GM12878 (cell line): ENCODE results near the gene PAPPA.

Experiments used
- BHLHE40 ChIP-seq, 2 experiments: fragments of 450-650 bp in 1 of 2; IDR thresholded peaks; 2 replicates each; pipeline ENCODE4 v1.6.1; 2011 to 2017; ENCODE audit warnings: low read depth in 2 of 2, borderline replicate concordance in 1 of 2, improper control_type of control experiment in 1 of 2, low read length in 1 of 2, mild to moderate bottlenecking in 1 of 2
- CEBPB ChIP-seq, 2 experiments: fragments of 150-350 bp in 1 of 2; IDR thresholded peaks; 2 replicates each; pipeline ENCODE4 v1.6.1; 2012 to 2014; ENCODE audit warnings: low read depth in 2 of 2, low read length in 2 of 2, borderline replicate concordance in 1 of 2, inconsistent platforms in 1 of 2
- EGR1 ChIP-seq, 2 experiments: IDR thresholded peaks; 1 replicate in 1 of 2; 2 replicates in 1 of 2; pipeline ENCODE4 v1.6.1; 2011 to 2012; ENCODE audit warnings: low read depth in 2 of 2, low read length in 2 of 2, borderline replicate concordance in 1 of 2, mild to moderate bottlenecking in 1 of 2, moderate library complexity in 1 of 2
- HDGF ChIP-seq: fragments of 450-650 bp; IDR thresholded peaks from 2 replicates; pipeline ENCODE4 v1.6.1; 2016; ENCODE audit warnings: antibody characterized with exemption
- JUNB ChIP-seq: IDR thresholded peaks from 2 replicates; pipeline ENCODE4 v1.6.1; 2016; ENCODE audit warnings: antibody characterized with exemption, mild to moderate bottlenecking
- MEF2A ChIP-seq: IDR thresholded peaks from 2 replicates; pipeline ENCODE4 v1.6.1; 2011; ENCODE audit warnings: low read depth, mild to moderate bottlenecking, low read length, moderate library complexity; ENCODE audit not compliant: insufficient read depth
- POLR2A ChIP-seq: IDR thresholded peaks from 2 replicates; pipeline ENCODE4 v1.6.1; 2011; ENCODE audit warnings: low read depth, mild to moderate bottlenecking, low read length
- POLR2AphosphoS5 ChIP-seq: IDR thresholded peaks from 2 replicates; pipeline ENCODE4 v1.6.1; 2011; ENCODE audit warnings: mild to moderate bottlenecking, low read length, inconsistent platforms
- TF ChIP-seq, protein P1 (sequence below), 3 experiments: IDR thresholded peaks in 2 of 3; conservative IDR thresholded peaks in 1 of 3; 2 replicates each; pipeline ENCODE4 v1.5.1; 2011; ENCODE audit warnings: low read depth in 3 of 3, low read length in 3 of 3, mild to moderate bottlenecking in 3 of 3, control low read depth in 2 of 3, moderate library complexity in 2 of 3, inconsistent platforms in 1 of 3, mixed read lengths in 1 of 3; ENCODE audit not compliant: control insufficient read depth in 2 of 3, insufficient read depth in 1 of 3; ENCODE audit errors: extremely low read depth in 1 of 3
- TF ChIP-seq, protein P2 (sequence below): fragments of 450-650 bp; IDR thresholded peaks from 2 replicates; pipeline ENCODE4 v1.6.1; 2016; ENCODE audit warnings: mild to moderate bottlenecking
- TF ChIP-seq, protein P3 (sequence below): fragments of 450-650 bp; formaldehyde crosslinking; IDR thresholded peaks from 2 replicates; pipeline ENCODE4 v1.5.0; 2022; ENCODE audit warnings: mild to moderate bottlenecking, missing genetic modification characterization
- TF ChIP-seq, protein P4 (sequence below): IDR thresholded peaks from 2 replicates; pipeline ENCODE4 v1.6.1; 2012; ENCODE audit warnings: low read depth, low read length, improper control_type of control experiment

DNA sequence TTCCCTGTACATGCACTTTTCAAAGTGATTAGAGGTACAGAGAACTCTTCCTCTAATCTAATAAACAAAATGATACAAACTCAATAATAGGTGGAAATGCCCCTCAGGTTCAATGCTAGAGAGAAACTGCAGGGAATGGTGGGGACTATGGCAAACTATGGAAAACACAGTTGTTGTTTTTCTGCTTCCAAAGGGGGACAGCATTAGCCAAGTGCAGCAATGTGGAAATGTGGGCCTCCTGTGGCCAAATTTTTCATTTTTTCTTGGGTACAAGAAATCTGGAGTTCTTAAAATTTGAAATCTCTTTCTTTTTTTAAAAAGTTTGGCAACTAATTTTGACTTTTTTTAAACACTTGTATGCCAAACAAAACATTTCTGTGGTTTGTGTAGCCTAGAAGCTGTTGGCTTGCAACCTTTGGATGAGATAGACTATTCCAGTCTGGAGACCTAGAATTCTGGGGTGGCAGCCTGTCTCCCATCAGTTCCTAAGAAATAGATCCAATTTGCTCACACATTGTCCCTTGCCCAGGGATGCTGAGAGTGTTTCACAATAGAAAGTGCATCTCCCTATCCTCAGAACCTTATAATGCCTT lies 218.6 kb downstream of the PAPPA start:
- TF ChIP-seq POLR2A (no peak), POLR2AphosphoS5 (no peak), EGR1 (IDR thresholded peaks at IDR 0.05; ENCODE audit: borderline replicate concordance in 1 of 2, low read depth in 2 of 2, low read length in 2 of 2) (no peak), JUNB (no peak), BHLHE40 (IDR thresholded peaks at IDR 0.05; ENCODE audit: borderline replicate concordance in 1 of 2, low read depth in 2 of 2, low read length in 1 of 2) (no peak), HDGF (no peak), CEBPB (IDR thresholded peaks at IDR 0.05; ENCODE audit: borderline replicate concordance in 1 of 2, low read depth in 2 of 2, low read length in 2 of 2) (no peak), MEF2A (no peak)
- TF ChIP-seq, protein P1, sequence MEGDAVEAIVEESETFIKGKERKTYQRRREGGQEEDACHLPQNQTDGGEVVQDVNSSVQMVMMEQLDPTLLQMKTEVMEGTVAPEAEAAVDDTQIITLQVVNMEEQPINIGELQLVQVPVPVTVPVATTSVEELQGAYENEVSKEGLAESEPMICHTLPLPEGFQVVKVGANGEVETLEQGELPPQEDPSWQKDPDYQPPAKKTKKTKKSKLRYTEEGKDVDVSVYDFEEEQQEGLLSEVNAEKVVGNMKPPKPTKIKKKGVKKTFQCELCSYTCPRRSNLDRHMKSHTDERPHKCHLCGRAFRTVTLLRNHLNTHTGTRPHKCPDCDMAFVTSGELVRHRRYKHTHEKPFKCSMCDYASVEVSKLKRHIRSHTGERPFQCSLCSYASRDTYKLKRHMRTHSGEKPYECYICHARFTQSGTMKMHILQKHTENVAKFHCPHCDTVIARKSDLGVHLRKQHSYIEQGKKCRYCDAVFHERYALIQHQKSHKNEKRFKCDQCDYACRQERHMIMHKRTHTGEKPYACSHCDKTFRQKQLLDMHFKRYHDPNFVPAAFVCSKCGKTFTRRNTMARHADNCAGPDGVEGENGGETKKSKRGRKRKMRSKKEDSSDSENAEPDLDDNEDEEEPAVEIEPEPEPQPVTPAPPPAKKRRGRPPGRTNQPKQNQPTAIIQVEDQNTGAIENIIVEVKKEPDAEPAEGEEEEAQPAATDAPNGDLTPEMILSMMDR (IDR thresholded peaks at IDR 0.05 in 2 of 3, conservative IDR thresholded peaks at IDR 0.05 in 1 of 3; ENCODE audit: control insufficient read depth in 2 of 3, extremely low read depth in 1 of 3, insufficient read depth in 1 of 3, low read depth in 3 of 3, low read length in 3 of 3): no peak
- TF ChIP-seq, protein P2, sequence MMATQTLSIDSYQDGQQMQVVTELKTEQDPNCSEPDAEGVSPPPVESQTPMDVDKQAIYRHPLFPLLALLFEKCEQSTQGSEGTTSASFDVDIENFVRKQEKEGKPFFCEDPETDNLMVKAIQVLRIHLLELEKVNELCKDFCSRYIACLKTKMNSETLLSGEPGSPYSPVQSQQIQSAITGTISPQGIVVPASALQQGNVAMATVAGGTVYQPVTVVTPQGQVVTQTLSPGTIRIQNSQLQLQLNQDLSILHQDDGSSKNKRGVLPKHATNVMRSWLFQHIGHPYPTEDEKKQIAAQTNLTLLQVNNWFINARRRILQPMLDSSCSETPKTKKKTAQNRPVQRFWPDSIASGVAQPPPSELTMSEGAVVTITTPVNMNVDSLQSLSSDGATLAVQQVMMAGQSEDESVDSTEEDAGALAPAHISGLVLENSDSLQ: no peak
- TF ChIP-seq, protein P3, sequence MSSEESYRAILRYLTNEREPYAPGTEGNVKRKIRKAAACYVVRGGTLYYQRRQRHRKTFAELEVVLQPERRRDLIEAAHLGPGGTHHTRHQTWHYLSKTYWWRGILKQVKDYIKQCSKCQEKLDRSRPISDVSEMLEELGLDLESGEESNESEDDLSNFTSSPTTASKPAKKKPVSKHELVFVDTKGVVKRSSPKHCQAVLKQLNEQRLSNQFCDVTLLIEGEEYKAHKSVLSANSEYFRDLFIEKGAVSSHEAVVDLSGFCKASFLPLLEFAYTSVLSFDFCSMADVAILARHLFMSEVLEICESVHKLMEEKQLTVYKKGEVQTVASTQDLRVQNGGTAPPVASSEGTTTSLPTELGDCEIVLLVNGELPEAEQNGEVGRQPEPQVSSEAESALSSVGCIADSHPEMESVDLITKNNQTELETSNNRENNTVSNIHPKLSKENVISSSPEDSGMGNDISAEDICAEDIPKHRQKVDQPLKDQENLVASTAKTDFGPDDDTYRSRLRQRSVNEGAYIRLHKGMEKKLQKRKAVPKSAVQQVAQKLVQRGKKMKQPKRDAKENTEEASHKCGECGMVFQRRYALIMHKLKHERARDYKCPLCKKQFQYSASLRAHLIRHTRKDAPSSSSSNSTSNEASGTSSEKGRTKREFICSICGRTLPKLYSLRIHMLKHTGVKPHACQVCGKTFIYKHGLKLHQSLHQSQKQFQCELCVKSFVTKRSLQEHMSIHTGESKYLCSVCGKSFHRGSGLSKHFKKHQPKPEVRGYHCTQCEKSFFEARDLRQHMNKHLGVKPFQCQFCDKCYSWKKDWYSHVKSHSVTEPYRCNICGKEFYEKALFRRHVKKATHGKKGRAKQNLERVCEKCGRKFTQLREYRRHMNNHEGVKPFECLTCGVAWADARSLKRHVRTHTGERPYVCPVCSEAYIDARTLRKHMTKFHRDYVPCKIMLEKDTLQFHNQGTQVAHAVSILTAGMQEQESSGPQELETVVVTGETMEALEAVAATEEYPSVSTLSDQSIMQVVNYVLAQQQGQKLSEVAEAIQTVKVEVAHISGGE: no peak
- TF ChIP-seq, protein P4, sequence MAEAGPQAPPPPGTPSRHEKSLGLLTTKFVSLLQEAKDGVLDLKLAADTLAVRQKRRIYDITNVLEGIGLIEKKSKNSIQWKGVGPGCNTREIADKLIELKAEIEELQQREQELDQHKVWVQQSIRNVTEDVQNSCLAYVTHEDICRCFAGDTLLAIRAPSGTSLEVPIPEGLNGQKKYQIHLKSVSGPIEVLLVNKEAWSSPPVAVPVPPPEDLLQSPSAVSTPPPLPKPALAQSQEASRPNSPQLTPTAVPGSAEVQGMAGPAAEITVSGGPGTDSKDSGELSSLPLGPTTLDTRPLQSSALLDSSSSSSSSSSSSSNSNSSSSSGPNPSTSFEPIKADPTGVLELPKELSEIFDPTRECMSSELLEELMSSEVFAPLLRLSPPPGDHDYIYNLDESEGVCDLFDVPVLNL: no peak
